ENCODE results near the gene SPATA17.
"Not testable (repeated sequence)": the region's sequence is repeated elsewhere in the genome, so short reads cannot be mapped to it uniquely, and the experiment has no call there.

The SPATA17 gene, protein sequence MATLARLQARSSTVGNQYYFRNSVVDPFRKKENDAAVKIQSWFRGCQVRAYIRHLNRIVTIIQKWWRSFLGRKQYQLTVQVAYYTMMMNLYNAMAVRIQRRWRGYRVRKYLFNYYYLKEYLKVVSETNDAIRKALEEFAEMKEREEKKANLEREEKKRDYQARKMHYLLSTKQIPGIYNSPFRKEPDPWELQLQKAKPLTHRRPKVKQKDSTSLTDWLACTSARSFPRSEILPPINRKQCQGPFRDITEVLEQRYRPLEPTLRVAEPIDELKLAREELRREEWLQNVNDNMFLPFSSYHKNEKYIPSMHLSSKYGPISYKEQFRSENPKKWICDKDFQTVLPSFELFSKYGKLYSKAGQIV

DNA sequence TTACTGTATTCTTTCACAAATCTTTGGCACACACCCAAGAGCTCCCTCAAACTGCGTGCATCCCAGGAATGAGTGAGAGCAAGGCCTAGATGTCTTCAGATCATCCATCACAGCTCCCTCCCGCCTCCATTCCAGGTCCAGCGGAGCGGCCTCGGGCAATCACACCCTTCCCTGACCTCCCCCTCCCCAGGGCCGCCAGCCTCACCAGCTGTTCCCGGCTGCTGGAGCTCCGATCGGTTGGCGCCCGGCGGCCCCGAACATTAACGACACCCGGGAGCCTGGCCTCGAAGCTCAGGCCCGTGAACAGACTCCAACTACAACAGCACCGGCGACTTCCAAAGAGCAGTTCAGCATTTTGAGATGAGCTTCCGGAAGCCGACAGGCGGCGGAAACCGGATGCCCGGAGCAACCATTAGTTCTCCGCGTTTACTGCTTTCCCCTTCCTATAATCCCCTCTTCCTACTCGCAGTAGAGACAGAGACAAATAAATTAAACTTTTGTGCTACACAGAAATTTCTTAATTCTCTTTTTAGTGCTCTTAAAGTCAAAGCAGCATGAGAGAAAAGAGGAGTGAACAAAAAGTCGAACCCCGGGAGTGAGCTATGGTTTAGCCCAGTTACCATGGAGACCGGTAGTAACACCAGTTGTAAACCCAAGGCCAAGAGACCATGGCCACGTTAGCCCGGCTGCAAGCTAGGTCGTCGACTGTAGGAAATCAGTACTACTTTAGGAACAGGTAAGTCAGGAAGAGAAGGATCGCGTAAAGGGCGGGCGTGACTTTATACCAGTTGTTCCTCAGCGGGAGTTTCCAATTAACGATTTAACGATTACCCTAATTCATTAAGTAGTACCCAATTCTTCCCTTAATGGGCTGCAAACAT, at the start of gene SPATA17, which contains the start of gene GPATCH2:
Gene SPATA17, plus strand, starts transcription at position 634 of the 881 bp plus-strand sequence. Its CDS starts 35 bp downstream, at position 669.
Gene GPATCH2, minus strand, starts transcription at position 380 of the 881 bp plus-strand sequence. Its CDS starts 119 bp downstream, at position 261.
- peaks cover 8 to 18% of the 10 kb centered on the region in 2 donors for H3K4me1 Mint-ChIP-seq
- H3K36me3 Mint-ChIP-seq = no peaks in the 10 kb centered on the region
- H3K27ac Mint-ChIP-seq = peak within 1 kb of the TSS; percentile 100
- DNase-seq = peak; percentile 73
- H3K4me3 Mint-ChIP-seq = peak within 1 kb of the TSS; percentile 92 to 97
- H3K27me3 Mint-ChIP-seq = peaks cover 11 to 20% of the 10 kb centered on the region in 2 donors
- peak; percentile 95 to 96 for ATAC-seq (replicated peaks)
- no peaks in the 10 kb centered on the region for H3K9me3 Mint-ChIP-seq

DNA sequence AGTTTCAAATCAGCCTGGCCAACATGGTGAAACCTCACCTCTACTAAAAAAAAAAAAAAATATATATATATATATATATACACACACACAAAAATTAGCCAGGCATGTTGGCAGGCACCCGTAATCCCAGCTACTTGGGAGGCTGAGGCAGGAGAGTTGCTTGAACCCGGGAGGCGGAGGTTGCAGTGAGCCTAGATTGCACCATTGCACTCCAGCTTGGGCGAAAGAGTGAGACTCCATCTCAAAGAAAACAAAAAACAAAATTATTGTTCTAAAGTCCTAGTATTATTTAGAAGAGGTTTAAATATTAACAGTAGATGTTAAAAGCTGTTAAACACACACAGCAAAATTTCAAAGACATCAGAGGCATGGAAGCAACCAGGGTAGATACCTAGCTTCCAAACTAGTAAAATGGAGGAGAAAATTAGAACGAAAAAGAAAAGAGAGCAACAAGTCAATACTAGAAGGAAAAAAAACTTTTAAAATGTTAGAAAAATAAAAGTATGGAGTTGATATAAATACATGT, 46.8 kb upstream of the SPATA17 start:
- H3K4me3 Mint-ChIP-seq; H3K9me3 Mint-ChIP-seq; H3K4me1 Mint-ChIP-seq; H3K27me3 Mint-ChIP-seq; DNase-seq; H3K27ac Mint-ChIP-seq; ATAC-seq (replicated peaks): not testable (repeated sequence)
- H3K36me3 Mint-ChIP-seq = peaks cover 10 to 20% of the 10 kb centered on the region in 2 donors

DNA sequence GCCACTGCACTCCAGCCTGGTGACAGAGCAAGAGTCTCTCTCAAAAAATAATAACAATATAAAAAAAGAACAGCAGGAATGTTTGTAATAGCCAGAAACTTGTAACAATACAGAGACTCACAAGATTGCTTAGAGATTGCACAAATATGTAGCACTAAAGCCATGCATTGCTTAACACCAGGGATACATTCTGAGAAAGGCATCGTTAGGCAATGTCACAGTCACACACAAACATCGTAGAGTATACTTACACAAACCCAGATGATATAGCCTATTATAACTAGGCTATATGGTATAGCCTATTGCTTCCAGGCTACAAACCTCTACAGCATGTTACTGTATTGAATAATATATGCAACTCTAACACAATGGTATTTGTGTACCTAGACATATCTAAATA, 45.6 kb upstream of the SPATA17 start:
- H3K27me3 Mint-ChIP-seq = no peaks in the 10 kb centered on the region
- peaks cover 9 to 20% of the 10 kb centered on the region in 2 donors for H3K36me3 Mint-ChIP-seq
- DNase-seq (no peak), ATAC-seq (replicated peaks) (no peak)
- no peak overlapping the region for H3K27ac Mint-ChIP-seq
- no peaks in the 10 kb centered on the region for H3K4me1 Mint-ChIP-seq
- no peak overlapping the region for H3K4me3 Mint-ChIP-seq
- H3K9me3 Mint-ChIP-seq = no peaks in the 10 kb centered on the region

DNA sequence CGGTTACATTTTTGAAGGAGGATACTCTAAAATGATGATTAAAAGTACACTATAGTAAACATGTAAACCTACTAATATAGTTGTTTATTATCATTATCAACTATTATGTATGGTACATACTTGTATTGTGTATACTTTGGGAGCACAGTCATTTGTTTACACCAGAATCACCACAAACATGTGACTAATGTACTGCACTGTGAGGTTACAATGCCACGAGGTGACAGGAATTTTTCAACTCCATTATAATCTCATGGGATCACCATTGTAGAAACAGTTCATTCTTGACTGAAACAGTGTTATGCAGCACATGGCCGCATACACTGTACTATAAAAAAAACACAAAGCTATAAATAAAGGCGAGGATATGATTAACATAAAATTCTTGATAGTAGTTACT, 44.6 kb upstream of the SPATA17 start:
- no peak for DNase-seq
- H3K9me3 Mint-ChIP-seq = no peaks in the 10 kb centered on the region
- ATAC-seq (replicated peaks) = no peak
- peaks cover 6 to 14% of the 10 kb centered on the region in 2 donors for H3K36me3 Mint-ChIP-seq
- H3K4me3 Mint-ChIP-seq = no peak overlapping the region
- no peaks in the 10 kb centered on the region for H3K4me1 Mint-ChIP-seq
- no peaks in the 10 kb centered on the region for H3K27me3 Mint-ChIP-seq
- H3K27ac Mint-ChIP-seq = no peak overlapping the region

DNA sequence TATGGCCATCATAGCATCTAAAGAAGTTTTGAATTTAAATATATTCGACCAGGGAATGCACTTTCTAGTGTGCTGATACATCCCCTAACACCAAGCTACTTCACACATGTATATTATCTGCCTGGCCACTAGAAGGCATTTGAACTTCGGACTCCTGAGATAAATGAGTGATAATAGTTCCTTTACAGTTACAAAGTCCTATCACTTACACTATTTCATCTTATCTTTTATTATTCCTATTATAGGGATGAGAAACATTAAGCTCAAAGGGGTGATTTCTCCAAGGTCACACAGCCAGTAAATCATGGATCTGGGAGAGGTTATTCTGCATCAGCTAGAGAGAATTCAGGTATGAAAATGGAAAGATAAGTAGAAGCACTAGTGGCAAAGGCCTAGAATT, 40.5 kb upstream of the SPATA17 start:
- Mint-ChIP-seq H3K4me1 (no peaks in the 10 kb centered on the region), H3K27me3 (no peaks in the 10 kb centered on the region), H3K27ac (no peak overlapping the region), H3K9me3 (no peaks in the 10 kb centered on the region), H3K36me3 (peaks cover 4 to 7% of the 10 kb centered on the region in 2 donors), H3K4me3 (no peak overlapping the region)
- no peak for ATAC-seq (replicated peaks)
- no peak for DNase-seq

DNA sequence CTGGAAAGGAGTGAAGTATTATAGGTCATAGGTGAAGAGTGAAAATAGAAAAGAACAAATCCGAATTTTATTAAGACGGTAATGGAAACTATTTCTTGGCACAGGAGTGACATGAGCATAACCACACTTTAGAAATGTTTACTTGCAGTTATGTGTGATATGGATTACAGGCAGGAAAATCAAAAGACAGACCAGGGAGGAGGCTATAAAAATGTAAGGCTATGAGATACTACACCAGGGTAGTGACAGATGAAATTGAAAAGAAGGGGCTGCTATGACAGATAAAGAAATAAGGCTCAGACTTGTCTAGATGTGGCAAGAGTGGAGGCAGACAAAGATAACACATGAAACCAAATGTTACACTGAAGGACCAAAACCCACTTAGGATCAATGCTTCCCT, 32.0 kb upstream of the SPATA17 start:
- H3K27me3 Mint-ChIP-seq = no peaks in the 10 kb centered on the region
- no peak for ATAC-seq (replicated peaks)
- no peak overlapping the region for H3K27ac Mint-ChIP-seq
- H3K36me3 Mint-ChIP-seq = peaks cover 23 to 26% of the 10 kb centered on the region in 2 donors
- no peak overlapping the region for H3K4me3 Mint-ChIP-seq
- no peaks in the 10 kb centered on the region for H3K9me3 Mint-ChIP-seq
- no peaks in the 10 kb centered on the region for H3K4me1 Mint-ChIP-seq
- no peak for DNase-seq

DNA sequence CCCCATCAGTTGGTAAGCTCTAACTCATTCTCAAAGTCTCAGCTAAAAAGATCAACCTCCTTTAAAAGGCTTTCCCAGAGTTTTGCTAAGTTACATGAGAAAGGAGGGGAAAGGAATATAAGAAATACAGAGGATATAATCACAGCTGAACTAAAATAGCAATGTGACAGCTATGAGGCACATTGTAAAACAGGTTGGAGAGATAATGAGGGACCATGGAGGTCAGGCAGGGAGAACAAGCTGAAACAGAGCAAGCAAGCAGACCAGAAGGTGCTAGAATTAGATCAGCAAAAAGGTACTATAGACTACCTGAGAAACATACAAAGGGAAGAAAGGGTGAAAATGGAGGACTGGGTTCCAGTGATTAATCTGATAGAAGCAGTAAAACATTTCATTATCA, 28.8 kb upstream of the SPATA17 start:
- Mint-ChIP-seq H3K9me3 (no peaks in the 10 kb centered on the region), H3K27ac (no peak overlapping the region), H3K4me3 (no peak overlapping the region), H3K27me3 (no peaks in the 10 kb centered on the region), H3K36me3 (peaks cover 22 to 23% of the 10 kb centered on the region in 2 donors), H3K4me1 (no peaks in the 10 kb centered on the region)
- no peak for ATAC-seq (replicated peaks)
- DNase-seq = no peak

DNA sequence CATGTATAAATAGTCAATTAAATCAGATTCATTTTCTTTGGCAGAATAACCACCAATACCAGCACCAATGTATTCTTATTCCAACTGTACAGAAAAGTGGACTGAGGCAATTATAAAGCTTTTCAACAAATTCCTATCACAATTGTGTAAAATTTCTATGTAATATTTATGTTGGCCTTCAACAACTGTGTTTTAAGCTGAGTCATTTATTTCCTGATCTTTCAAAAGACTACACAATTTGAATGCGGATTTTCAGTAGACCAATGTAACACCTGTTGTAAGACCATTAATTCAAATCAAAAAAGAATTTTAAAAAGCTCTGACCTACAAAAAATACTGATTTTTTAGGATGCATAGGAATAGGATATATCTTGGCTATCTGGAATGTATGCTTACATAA, 25.8 kb upstream of the SPATA17 start:
- DNase-seq = no peak
- no peak for ATAC-seq (replicated peaks)
- no peak overlapping the region for H3K4me3 Mint-ChIP-seq
- H3K9me3 Mint-ChIP-seq = no peaks in the 10 kb centered on the region
- no peaks in the 10 kb centered on the region for H3K27me3 Mint-ChIP-seq
- no peaks in the 10 kb centered on the region for H3K4me1 Mint-ChIP-seq
- peaks cover 15 to 23% of the 10 kb centered on the region in 2 donors for H3K36me3 Mint-ChIP-seq
- no peak overlapping the region for H3K27ac Mint-ChIP-seq

DNA sequence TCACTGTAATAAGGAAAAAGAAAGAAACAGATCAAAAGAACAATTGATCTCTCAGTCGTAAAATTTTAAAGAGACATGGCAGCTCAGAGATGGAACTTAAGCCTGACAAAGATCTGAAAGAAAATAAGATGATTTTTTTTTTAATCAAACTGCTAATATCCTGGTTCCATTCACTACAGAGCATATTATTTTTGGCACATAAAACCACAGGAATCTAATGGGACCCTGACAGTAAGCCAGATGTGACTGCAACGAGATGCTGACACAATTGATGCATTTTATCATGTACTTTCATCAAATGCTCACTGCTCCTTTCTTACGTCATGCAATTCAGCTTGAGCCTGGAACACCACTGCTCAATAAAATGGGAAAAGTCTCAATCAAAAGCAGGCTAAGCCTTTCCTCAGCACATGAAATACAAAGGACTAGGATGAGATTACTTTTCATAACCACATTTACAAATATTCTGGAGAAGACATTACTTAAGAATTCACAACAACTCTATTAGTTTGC, 16.9 kb upstream of the SPATA17 start:
- DNase-seq (no peak), ATAC-seq (replicated peaks) (no peak)
- peaks cover 0 to 4% of the 10 kb centered on the region in 2 donors for H3K4me1 Mint-ChIP-seq
- no peaks in the 10 kb centered on the region for H3K27me3 Mint-ChIP-seq
- H3K27ac Mint-ChIP-seq = no peak overlapping the region
- no peaks in the 10 kb centered on the region for H3K9me3 Mint-ChIP-seq
- H3K36me3 Mint-ChIP-seq = peaks cover 26 to 31% of the 10 kb centered on the region in 2 donors
- H3K4me3 Mint-ChIP-seq = no peak overlapping the region

DNA sequence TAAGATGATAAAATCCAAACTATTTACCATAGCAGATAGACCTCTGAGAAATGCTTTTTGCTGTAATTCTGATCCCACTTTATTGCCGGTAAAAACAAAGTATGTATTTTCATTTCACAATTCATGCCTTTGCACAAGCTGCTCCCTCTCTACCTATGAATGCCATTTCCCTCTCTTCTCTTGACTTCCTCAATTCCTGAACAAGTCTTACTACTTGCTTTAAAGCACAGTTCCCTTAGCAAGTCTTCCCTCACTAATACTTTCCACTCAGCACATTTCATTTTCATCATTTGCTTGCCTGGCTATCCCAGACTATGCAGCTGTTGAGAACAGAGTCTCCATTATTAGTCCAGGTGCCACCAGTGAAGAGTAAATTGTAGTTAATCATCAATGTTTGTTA, 14.0 kb upstream of the SPATA17 start:
- H3K4me1 Mint-ChIP-seq = peaks cover 11 to 20% of the 10 kb centered on the region in 2 donors
- no peak overlapping the region for H3K27ac Mint-ChIP-seq
- H3K9me3 Mint-ChIP-seq = no peaks in the 10 kb centered on the region
- H3K36me3 Mint-ChIP-seq = peaks cover 25 to 32% of the 10 kb centered on the region in 2 donors
- no peaks in the 10 kb centered on the region for H3K27me3 Mint-ChIP-seq
- DNase-seq (no peak), ATAC-seq (replicated peaks) (no peak)
- H3K4me3 Mint-ChIP-seq = no peak overlapping the region

DNA sequence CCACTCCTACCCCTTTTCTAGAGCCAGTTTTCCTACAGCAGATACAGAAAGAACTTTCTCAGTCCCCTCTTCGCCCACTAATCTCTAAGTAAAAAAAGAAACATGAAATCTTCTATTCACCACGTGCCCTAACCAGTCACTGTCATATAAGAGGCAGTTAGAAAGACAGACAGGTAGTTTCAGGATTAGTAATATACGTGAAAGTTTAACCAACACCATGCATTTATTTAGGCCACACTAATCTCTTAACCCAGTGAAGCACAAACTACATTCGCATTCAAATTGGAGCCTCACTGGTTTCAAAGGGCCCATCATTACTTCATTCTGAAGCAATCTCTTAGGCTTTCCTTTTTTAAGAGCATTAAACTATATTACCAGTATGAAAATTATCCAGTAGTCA, 10.3 kb upstream of the SPATA17 start:
- Mint-ChIP-seq H3K36me3 (peaks cover 25 to 36% of the 10 kb centered on the region in 2 donors), H3K27ac (no peak overlapping the region), H3K4me3 (peak overlapping the region in 1 of 2 donors; percentile 23), H3K4me1 (peaks cover 15 to 25% of the 10 kb centered on the region in 2 donors), H3K27me3 (no peaks in the 10 kb centered on the region), H3K9me3 (no peaks in the 10 kb centered on the region)
- DNase-seq = no peak
- ATAC-seq (replicated peaks) = peak; percentile 99 to 100

DNA sequence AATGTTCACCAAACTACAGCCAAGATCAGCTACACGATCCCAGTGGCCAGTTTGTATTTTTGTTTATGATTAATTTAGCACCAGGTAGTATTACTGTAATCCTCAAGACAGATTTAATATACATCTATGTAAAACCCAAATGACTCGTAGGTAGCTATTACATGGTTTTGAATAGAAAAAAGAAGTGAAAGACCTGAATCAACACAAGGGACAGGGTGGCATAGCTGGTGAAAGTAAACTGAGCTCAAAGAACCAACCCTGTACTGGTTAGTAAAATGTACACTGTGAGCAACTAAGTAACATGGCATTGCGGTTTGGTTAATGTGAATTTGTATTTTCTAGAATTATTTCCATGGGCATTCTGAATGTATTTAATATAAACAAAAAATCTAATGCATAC, 9.1 kb upstream of the SPATA17 start:
- Mint-ChIP-seq H3K36me3 (peaks cover 19 to 27% of the 10 kb centered on the region in 2 donors), H3K27ac (no peak overlapping the region), H3K4me1 (peaks cover 14 to 25% of the 10 kb centered on the region in 2 donors), H3K4me3 (no peak overlapping the region), H3K9me3 (no peaks in the 10 kb centered on the region), H3K27me3 (no peaks in the 10 kb centered on the region)
- DNase-seq (no peak), ATAC-seq (replicated peaks) (peak; percentile 48 to 52)

DNA sequence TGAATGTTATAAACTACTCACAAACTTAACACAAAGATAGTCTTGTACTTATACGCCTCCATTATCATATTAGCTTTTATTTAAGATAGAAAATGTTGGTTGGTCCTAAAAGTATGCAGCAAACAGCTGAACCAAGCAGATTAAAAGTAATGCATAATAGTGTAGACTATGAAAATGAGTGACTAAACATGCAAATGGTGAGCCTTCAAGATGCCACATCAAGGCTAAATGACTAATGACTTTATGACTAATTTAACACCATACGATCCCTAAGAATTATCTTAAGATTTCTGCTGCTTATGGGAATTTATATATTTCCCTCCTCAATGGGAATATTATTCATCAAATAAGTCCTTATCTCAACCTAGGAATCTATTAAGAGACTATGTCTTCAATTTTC, 4.8 kb upstream of the SPATA17 start:
- peaks cover 13 to 26% of the 10 kb centered on the region in 2 donors for H3K4me1 Mint-ChIP-seq
- no peaks in the 10 kb centered on the region for H3K27me3 Mint-ChIP-seq
- no peak for DNase-seq
- no peaks in the 10 kb centered on the region for H3K9me3 Mint-ChIP-seq
- no peak for ATAC-seq (replicated peaks)
- H3K4me3 Mint-ChIP-seq = no peak overlapping the region
- H3K27ac Mint-ChIP-seq = no peak overlapping the region
- H3K36me3 Mint-ChIP-seq = peaks cover 0 to 4% of the 10 kb centered on the region in 2 donors

DNA sequence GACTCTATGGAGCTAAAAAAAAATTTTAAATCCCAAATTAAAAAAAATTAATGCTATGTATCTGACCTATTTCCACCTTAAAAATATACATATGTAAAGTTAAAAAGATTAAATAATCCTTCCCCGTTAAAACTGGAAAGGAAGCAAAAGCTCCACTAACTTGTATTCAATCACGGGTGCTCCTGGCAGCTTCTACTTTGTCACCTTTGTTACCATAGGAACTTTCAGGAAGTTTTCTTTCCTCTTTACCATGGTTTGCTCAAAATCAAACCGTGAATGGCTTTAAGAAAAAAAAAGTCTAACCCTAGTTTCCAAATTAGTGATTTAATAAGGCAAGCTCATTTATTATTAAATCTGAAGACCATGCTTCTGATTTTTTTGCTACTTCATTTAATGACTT, 3.7 kb upstream of the SPATA17 start:
- H3K4me1 Mint-ChIP-seq = peaks cover 12 to 22% of the 10 kb centered on the region in 2 donors
- ATAC-seq (replicated peaks) (no peak), DNase-seq (no peak)
- H3K9me3 Mint-ChIP-seq = no peaks in the 10 kb centered on the region
- H3K4me3 Mint-ChIP-seq = no peak overlapping the region
- no peak overlapping the region for H3K27ac Mint-ChIP-seq
- H3K36me3 Mint-ChIP-seq = peaks cover 0 to 4% of the 10 kb centered on the region in 2 donors
- H3K27me3 Mint-ChIP-seq = no peaks in the 10 kb centered on the region

Measured in stimulated activated naive B cell treated with anti-CD40 and anti-IgM and Interleukin-4, amounts not matched to agents 10 μg/mL and 1 μg/mL and 100 μg/mL, for 72 hours (primary cell).